T1000 (cell line): ENCODE data around the gene MYLK3.
A peak's percentile ranks its signal among the peaks of the same experiment; 100 is the strongest.
"Not testable (repeated sequence)": the region's sequence is repeated elsewhere in the genome, so short reads cannot be mapped to it uniquely, and the experiment has no call there.

Experiments
- DNase-seq: peaks from one replicate; lab custom pipeline; 2025; ENCODE audit warnings: mixed read lengths; lab: John Stamatoyannopoulos, UW

MYLK3 gene

DNA sequence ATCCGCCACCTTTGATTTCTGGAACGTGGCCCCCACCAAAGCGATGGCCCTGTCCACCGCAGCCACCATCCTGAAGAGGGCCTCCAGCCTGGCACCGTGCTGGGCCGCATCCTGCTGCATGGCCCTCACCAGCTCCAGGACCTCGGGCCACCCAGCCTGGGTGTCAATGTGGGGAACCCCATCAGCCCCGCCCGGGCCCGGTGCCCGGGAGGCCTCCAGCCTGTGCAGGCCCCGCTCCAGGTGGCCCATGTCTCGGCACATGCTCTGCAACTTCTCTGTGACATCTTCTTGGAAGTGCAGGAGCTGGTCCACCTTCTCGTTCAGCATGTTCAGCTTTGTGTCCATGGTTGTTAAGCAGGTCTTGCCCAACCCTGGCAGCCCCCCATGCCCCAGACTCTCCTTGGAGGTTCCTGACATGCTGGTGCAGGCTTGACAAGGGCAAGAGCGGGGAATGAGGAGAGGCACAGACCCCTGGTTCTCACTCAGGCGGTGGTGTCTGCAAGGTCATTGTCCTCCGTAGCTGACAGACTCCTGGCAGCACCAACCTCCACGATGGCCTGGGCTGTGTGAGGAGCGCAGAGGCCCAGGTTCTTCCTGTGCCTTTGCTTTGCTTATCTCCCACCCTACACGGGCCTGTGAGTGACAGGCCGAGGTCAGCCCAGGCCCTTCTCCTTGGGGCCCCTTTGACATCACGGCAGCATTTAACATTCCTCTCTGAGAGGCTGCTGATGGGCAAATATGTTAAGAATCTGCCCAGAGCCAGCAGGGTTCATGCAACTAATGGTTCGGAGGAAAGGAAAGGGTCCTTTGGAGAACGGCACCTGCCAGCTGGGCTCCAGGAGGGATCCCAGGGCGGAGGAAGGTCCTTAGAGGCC, at the start of gene MYLK3:
Gene MYLK3, minus strand, starts transcription at position 568 of the 875 bp plus-strand sequence. Its CDS starts 151 bp downstream, at position 417.
- no peak for DNase-seq

DNA sequence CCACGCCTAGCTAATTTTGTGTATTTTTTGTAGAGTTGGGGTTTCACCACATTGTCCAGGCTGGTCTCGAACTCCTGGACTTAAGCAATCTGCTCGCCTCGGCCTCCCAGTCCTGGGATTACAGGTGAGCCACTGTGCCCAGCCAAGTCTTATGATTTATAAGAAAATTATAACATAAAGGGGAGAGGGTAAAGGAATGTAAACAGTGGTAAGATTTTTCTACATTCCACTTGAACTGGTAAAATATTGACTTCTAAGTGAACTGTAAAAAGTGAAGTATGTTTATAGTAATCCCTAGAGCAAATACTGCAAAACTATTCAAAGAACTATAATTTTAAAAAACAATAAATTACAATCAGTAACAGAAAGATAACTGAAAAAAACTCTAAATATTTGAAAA, 49.4 kb upstream of the MYLK3 start:
- no peak for DNase-seq

DNA sequence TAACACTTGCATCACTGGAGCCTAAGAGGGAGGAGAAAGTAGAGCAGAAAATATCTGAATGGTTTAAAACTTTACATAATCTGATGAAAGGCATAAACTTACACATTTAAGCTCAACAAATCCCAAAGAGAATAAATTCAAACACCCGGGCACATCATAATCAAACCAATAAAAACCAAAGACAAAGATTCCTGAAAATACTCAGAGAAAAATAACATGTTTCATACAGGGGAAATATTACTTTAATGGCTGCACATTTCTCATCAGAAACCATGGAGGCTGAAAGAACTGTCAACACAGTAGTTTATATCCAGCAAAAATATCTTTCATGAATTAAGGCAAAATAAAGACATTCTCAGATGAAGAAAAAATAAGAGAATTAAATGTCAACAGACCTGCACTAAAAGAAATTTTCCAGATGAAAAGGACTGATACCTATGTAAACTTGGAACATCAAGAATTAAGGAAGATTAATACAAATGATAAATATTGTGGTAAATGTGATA, 48.7 kb upstream of the MYLK3 start:
- DNase-seq, result no peak

DNA sequence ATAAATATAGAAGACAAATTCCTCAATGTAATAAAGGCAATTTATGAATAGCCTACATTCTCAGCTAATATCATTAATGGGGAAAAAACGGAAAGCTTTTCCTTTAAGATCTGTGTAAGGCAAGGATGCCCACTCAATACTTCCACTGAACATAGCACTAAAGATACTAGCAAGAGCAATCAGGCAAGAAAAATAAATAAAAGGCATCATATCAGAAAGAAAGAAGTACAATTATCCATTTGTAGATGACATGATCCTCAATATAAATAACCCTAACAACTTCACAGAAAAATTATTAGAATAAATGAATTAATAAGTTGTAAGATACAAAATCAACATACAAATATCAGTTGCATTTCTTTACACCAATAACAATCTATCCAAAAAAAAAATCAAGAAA, 45.7 kb upstream of the MYLK3 start:
- no peak for DNase-seq

DNA sequence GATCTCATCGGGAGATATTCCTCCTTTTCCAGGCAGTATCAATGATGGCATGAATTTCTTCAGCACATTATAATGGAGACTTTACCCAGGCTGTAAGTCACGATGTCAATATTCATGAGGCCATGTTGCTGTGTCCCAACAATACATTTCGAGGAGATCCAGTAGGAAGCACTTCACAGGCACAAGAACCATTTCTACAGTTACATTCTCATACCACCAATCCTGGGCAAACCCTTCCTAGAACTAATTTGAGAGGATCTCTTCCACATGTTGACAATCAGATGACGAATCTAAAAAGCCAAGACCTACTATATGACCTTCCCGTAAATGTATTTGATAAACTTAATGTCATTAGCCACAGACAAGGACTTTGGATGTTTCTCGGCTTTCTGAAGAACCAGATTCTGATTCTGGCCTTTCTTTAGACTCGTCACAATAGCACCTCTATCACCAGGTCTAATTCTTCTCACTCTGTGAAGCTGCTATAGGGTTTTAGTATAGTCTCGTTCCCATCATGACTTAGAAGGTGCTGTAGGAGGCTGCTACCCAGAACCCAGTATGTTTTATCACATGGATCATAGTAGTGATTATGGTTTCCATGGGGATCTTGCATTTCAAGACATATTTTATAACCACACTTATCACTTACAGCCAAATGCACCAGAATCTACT, 42.6 kb upstream of the MYLK3 start:
- no peak for DNase-seq

DNA sequence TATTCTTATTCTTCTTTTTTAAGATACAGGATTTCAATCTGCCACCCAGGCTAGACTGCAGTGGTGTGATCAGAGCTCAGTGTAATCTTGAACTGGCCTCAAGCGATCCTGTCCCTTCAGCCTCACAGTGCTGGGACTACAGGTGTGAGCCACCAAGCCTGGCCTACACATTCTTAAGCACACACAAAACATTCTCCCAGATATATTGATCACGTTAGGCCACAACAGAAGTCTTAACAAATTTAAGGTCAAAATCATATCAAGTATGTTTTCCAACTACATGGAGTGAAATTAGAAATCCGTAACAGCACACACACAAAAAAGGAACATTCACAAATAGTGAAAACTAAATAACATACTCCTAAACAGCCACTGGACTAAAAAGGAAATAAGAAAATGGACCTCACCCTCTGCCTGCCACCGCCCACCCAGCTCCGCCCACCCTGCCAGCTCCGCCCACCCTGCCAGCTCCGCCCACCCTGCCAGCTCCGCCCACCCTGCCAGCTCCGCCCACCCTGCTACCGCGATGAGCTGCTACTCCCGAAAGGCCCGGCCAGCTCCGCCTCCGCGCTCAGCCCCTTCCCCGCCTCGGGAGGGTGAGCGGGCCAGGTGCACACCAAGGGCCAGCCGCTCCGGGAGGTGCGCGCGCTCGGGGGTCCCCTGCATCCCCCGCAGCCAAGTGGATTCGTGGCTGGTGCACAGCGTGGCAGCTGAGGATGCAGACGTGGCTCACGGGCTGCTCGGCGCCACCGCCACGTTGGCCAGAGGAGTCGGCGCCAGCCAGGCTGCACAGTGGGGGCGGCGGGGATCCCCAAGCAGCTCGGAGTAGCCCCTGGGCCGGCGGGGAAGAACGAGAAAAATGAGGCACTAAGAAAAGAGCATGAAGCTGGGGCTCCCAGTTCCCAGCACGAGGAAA, 41.6 kb upstream of the MYLK3 start:
- DNase-seq, result peak; percentile 57

DNA sequence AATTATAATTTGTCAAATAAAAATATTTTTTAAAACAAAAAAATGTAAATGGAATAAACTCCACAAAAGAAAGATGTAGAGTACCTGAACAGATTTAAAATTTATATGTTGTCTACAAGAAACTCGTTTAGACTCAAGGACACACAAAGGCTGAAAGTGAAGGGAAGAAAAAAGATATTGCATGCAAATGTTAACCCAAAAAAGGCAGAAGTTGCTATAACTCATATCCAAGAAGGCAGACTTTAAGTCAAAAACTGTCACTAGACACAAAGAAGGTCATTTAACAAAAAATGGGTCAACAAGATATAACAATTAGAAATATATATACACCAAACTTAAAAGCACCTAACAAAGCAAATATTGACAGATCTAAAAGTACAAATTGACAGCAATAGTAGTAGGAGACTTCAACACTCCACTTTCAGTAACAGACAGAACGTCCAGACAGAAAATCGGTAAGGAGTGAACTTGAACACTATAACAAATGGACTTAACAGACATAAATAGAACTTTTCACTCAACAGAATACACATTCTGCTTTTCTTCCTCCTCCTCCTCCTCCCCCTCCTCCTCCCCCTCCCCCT, 40.8 kb upstream of the MYLK3 start:
- no peak for DNase-seq

DNA sequence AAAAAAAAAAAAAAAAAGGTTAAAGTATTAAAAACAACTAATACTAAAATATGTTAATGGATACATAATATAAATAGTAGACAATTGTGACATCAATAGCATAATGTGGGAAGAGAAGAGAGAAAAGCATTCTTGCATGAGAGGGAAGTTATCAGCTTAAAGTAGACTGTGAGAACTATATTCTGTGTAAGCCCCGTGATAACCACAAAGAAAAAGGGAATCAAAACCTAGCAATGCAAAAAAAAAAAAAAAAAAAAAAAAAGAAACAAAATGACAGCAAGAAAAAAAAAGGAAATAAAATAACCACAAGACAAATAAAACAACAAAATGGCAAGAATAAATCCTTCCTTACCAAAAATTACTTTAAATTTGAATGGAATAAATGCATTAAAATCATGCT, 39.8 kb upstream of the MYLK3 start:
- DNase-seq, result no peak

DNA sequence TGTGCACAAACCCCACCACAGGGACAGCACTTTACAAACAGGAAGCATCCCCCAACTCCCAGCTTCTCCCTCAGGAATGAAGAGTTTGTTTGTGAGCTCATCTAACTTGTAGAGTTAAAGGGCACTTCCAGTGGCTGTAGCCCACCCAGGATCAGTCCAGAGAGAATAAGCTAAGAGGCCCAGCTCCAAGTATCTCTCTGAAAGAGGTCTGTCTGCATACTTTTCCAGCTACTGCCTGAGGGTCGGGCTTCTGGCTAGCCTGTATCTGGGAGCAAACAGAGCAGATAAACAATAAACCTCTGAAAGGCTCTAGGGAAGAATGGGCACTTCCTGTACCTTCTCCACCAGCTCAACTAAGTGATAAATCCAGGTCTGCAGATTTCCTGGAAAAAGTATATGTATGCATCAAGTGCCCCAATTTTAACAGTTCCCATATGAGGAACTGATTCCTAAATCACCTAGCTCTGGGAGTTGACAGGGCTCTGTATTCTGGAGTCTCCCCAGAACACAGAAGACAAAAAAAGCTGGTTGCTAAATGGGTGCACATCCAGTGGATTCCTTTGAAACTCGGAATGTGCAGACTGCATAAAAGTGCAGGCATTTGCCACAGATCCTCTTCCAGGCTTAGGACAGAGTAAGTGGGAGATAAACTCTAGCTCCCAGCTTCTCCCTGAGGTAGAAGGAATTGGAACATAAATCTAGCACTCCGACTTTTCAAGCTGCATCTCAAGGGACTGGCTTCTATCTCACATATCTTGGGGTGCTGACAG, 37.1 kb upstream of the MYLK3 start:
- no peak for DNase-seq

DNA sequence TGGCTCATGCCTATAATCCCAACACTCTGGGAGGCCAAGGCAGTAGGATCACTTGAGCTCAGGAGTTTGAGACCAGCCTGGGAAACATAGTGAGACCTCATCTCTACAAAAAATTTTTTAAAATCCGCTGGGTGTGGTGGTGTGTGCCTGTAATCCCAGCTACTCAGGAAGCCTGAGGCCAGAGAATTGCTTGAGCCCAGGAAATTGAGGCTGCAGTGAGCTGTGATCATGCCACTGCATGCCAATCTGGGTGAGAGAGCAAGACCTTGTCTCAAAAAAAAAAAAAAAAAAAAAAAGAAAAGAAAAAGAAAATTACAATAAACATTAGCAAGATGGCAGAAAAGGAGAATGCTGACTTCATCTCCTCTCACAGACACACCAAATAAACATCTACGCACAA, 36.4 kb upstream of the MYLK3 start:
- not testable (repeated sequence) for DNase-seq

DNA sequence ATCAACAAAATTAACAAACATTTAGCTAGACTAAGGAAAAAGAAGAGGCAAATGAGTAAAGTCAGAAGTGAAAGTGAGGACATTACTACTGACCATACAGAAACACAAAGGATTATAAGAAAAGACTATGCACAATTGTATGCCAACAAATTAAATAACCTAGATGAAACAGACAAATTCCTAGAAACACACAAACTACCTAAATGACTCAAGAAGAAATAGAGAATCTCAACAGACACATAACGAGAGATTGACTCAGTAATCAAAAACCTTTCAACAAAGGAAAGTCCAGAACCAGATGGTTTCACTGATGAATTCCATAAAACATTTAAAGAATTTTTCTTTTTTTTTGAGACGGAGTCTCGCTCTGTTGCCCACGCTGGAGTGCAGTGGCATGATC, 35.7 kb upstream of the MYLK3 start:
- no peak for DNase-seq

DNA sequence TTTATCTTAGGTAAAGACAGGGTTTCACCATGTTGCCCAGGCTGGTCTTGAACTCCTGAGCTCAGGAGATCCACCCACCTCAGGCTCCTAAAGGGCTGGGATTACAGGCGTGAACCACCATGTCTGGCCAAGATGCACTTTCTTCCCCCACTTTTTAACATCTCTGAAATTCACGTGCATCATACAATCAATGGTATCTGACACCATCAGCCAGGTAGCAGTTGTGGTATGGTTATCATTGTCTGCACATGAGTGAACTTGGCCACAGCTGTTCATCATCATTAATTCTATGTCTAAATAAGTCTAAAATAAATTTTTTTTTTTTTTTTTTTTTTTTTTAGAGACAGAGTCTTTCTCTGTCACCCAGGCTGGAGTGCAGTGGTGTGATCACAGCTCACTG, 34.2 kb upstream of the MYLK3 start:
- DNase-seq, result no peak

DNA sequence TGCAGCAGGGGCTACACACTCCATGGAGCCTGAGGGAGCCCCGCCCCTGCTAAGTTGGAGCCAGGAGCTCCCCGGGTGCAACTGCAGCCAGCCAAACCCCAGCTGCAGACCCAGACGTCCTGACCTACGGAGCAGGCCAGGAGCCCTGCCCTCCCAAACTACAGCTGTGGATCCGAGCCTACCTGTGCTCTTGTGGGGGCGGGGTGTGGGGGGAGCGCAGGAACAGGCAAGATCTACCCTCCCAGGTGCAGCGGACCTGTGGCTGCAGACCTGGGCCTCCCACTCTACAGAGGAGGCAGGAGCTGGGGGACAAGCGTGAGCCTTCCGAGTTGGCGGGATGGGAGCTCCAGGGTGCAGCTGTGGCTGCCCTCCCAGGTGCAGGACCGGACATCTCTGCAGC, 29.7 kb upstream of the MYLK3 start:
- DNase-seq, result no peak

DNA sequence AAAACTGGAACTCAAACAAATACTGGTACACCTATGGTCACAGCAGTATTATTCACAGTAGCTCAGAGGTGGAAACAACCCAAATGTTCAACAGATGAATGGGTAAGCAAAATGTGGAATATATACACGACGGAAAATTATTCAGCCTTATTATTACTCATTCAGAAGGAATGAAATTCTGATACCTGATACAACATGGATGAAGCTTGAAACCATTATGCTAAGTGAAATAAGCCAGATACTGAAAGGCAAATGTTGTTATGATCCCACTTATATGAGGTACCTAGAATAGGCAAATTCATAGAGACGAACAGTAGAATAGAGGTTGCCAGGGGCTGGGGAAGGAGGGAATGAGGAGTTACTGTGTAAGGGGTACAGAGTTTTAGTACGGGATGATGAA, 27.1 kb upstream of the MYLK3 start:
- no peak for DNase-seq

DNA sequence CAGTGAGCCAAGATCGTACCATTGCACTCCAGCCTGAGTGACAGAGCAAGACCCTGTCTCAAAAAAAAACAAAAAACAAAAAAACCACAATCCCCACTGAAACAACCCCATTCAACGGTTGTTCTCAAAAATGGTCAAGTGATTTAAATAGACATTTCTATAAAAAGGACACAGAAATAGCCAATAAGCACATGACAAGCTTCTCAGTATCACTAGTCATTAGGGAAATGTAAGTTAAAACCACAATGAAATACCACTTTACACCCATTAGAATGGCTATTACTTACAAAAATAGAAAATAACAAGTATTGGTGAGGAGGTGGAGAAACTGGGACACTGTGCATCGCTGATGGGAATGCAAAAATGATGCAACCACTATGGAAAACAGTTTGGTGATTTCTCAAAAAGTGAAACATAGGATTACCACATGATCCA, 26.6 kb upstream of the MYLK3 start:
- no peak for DNase-seq

DNA sequence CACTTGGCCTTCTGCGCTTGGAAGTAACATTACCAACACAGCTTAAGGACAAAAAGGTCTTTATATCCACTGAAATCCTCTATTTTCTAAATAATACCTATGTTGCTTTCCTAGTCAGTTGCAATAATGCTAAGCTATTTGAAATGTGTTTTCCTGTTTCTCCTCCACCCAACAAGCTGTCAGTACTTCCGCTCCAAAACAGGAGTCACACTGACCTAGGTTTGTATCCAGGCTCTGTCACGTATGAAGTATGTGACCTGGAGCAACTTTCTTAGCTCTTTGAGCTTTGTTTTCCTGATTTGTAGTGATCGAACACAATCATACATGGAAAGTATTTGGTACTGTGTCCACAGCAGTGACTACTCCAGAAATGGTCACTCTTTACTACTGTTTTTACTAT, 24.3 kb upstream of the MYLK3 start:
- no peak for DNase-seq

DNA sequence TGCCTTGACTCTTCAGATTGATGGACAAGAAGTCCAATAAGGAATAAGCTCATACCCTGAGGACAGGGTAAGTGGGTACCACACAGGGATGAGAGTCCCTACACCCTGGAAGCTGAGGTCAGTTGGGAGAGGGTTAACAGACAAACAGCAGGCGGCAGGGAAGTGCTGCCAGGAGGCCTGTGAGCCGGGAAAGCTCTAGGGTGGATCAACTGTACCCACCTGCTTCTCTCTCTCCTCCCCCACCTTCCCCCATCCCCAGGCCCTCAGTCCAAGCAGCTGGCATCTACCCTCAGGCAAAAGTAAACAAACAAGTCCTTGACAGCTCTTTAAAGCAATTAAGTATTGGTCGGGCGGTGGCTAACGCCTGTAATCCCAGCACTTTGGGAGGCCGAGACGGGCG, 20.7 kb upstream of the MYLK3 start:
- DNase-seq, result no peak

DNA sequence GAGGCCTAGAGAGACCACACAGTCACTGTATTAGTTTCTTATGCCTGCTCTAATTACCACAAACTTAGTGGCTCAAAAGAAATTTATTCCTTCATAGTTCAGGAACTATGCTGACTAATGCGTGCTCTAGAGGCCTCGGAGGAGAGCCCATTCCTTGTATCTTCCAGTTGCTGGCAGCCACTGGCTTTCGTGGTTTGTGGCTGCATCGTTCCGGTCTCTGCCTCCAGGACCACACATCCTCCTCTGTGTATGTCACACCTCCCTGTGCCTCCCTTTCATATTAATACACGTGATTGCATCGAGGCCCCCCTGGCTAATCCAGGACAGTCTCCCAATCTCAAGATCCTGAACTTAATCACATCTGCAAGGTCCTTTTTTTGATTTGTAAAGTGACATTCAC, 16.9 kb upstream of the MYLK3 start:
- no peak for DNase-seq

DNA sequence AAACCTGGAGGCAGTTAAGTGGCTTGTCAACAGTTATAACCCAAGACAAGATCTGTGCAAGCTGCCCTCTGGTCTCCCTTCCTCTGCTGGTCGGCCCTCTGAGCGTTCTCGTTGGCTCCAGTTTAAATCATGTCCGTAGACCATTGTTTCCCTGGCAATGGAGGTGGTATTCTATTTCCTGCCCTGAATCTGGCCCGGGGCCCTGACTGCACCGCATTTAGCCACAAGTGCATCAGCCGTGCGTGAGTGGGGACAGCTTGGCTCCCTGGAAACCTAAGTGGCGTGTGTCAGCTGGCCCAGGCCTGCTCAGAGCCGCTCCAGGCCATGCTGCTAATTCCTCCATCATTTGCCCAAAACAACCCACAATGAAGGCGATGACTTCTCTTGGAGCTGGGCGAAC, 15.0 kb upstream of the MYLK3 start:
- no peak for DNase-seq

DNA sequence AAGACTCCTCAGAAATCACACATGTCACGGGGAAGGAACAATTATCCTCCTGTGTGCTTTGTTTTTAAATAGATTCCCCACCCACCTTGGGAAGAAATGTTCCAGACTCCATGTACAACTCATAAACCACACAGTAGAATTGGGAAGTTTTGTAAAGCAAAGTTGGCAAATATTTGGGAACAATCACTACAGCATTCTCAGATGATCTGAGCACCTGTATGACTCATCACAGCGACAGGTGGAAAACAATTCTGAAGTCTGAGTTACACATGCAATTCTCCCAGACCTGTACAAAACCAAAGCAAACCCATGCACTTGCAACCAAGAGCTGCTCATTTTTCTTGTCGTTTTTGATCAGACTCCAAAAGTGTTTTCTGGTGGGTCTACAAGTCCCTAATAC, 14.4 kb upstream of the MYLK3 start:
- no peak for DNase-seq

DNA sequence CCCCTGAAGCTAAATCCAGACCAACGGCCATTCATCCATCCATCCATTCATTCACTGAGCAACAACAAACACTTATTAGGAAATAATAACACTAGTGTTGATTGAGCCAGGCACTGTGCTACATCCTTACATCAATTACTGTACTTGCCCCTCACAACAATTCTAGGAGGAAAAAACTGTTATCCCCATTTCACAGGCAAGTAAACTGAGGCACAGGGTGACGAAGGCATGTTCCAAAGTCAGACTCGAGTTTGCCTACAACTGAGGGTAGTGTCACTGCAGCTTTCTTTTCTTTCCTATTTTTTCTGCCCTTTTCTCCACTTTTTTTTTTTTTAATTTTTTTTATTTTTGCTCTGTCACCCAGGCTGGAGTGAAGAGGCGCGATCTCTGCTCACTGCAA, 11.2 kb upstream of the MYLK3 start:
- DNase-seq, result no peak
